ENCODE measurements around the gene TMEM114. TPM values are rescaled to one million over a fixed set of nuclear protein-coding genes. Genes with fewer than 3 reads are reported as not detected.

TMEM114 gene
- total RNA-seq, 1 experiment from 2014 or later = not detected

- no peak for DNase-seq (ENCODE audit: low read depth)
These were observed 39.5 kb downstream of the TMEM114 start for GRCh38 chr16:8550728-8551387.

GRCh38 chr16:8549843-8550412 is 40.4 kb downstream of the TMEM114 start:
- DNase-seq (ENCODE audit: low read depth) = no peak

- DNase-seq (ENCODE audit: low read depth) = peak; percentile 43
These were observed 42.1 kb downstream of the TMEM114 start for GRCh38 chr16:8548166-8548565.

GRCh38 chr16:8547762-8548161 is 42.5 kb downstream of the TMEM114 start:
- DNase-seq (ENCODE audit: low read depth) = no peak

GRCh38 chr16:8544406-8544805 is 45.9 kb downstream of the TMEM114 start:
- DNase-seq (ENCODE audit: low read depth) = no peak

- no peak for DNase-seq (ENCODE audit: low read depth)
These were observed 47.1 kb downstream of the TMEM114 start for GRCh38 chr16:8543258-8543657.

GRCh38 chr16:8542393-8542792 is 47.9 kb downstream of the TMEM114 start:
- no peak for DNase-seq (ENCODE audit: low read depth)

GRCh38 chr16:8541868-8542267 is 48.4 kb downstream of the TMEM114 start:
- DNase-seq (ENCODE audit: low read depth) = no peak

GRCh38 chr16:8537691-8538342 is 52.5 kb downstream of the TMEM114 start:
- no peak for DNase-seq (ENCODE audit: low read depth)

- DNase-seq (ENCODE audit: low read depth) = no peak
These were observed 56.8 kb downstream of the TMEM114 start for GRCh38 chr16:8533509-8533908.

GRCh38 chr16:8530752-8531384 is 59.4 kb downstream of the TMEM114 start:
- DNase-seq (ENCODE audit: low read depth) = no peak

- no peak for DNase-seq (ENCODE audit: low read depth)
These were observed 61.8 kb downstream of the TMEM114 start for GRCh38 chr16:8528471-8528870.

- DNase-seq (ENCODE audit: low read depth) = no peak
These were observed 66.4 kb downstream of the TMEM114 start for GRCh38 chr16:8523932-8524331.

GRCh38 chr16:8522757-8523156 is 67.6 kb downstream of the TMEM114 start:
- DNase-seq (ENCODE audit: low read depth) = no peak

GRCh38 chr16:8519643-8520042 is 70.7 kb downstream of the TMEM114 start:
- DNase-seq (ENCODE audit: low read depth) = no peak

Other genes with a start within 250 kb of the TMEM114 start
- gene METTL22, start 31.2 kb upstream of the TMEM114 start, total RNA-seq (2014; rRNA removed; shearing (Covaris generic)) = 10.1 and 10.9 TPM in 2 replicates
- gene ABAT, start 84.1 kb upstream of the TMEM114 start, total RNA-seq (2014; rRNA removed; shearing (Covaris generic)) = 2.2 and 3.9 TPM in 2 replicates
- gene TMEM186, start 207.1 kb upstream of the TMEM114 start, total RNA-seq (2014; rRNA removed; shearing (Covaris generic)) = 6.7 and 9.1 TPM in 2 replicates
- gene PMM2, start 207.3 kb upstream of the TMEM114 start, total RNA-seq (2014; rRNA removed; shearing (Covaris generic)) = 40.7 and 41.4 TPM in 2 replicates

All from Daoy (cell line).